GF-D8 (cell line): ENCODE results near the gene CCDC85C.

ENCODE experiments used
- DNase-seq: peaks from one replicate; lab custom pipeline; 2025; lab: John Stamatoyannopoulos, UW

CCDC85C gene

GRCh38 chr14:99522934-99523703, 80.9 kb downstream of the CCDC85C start:
- DNase-seq = no peak

- no peak for DNase-seq
Observed at GRCh38 chr14:99522457-99522891, 81.5 kb downstream of the CCDC85C start.

- DNase-seq = no peak
Observed at GRCh38 chr14:99522025-99522401, 82.0 kb downstream of the CCDC85C start.

- no peak for DNase-seq
Observed at GRCh38 chr14:99521176-99522024, 82.6 kb downstream of the CCDC85C start.

GRCh38 chr14:99520571-99521081, 83.4 kb downstream of the CCDC85C start:
- no peak for DNase-seq

- DNase-seq = no peak
Observed at GRCh38 chr14:99519931-99520421, 84.0 kb downstream of the CCDC85C start.

GRCh38 chr14:99519347-99519881, 84.6 kb downstream of the CCDC85C start:
- no peak for DNase-seq

GRCh38 chr14:99518441-99519346, 85.3 kb downstream of the CCDC85C start:
- DNase-seq = no peak

GRCh38 chr14:99517643-99518381, 86.2 kb downstream of the CCDC85C start:
- no peak for DNase-seq

- DNase-seq = no peak
Observed at GRCh38 chr14:99516871-99517642, 87.0 kb downstream of the CCDC85C start.

GRCh38 chr14:99516156-99516870, 87.7 kb downstream of the CCDC85C start:
- DNase-seq = no peak

- DNase-seq = no peak
Observed at GRCh38 chr14:99515301-99516155, 88.5 kb downstream of the CCDC85C start.

- DNase-seq = no peak
Observed at GRCh38 chr14:99514552-99515300, 89.3 kb downstream of the CCDC85C start.

GRCh38 chr14:99513946-99514551, 90.0 kb downstream of the CCDC85C start:
- DNase-seq = no peak

- DNase-seq = no peak
Observed at GRCh38 chr14:99513183-99513694, 90.8 kb downstream of the CCDC85C start.

GRCh38 chr14:99512571-99513182, 91.3 kb downstream of the CCDC85C start:
- no peak for DNase-seq

- DNase-seq = no peak
Observed at GRCh38 chr14:99512110-99512449, 91.9 kb downstream of the CCDC85C start.
